ENCODE data around the gene CKB. TPM values are rescaled to one million over a fixed set of nuclear protein-coding genes. Genes with fewer than 3 reads are reported as not detected.

Gene CKB
- total and polyA plus RNA-seq, 9 of the 15 experiments (the other 6 are each of a cell fraction or from before 2014, with no cell fraction given), result 23.9 to 692 (median 132) TPM

- TF ChIP-seq DEAF1 (CRISPR knock-in tag; IDR thresholded peaks at IDR 0.05) (no peak), PTTG1 (tag; IDR thresholded peaks at IDR 0.05; ENCODE audit: low read depth) (no peak), FOS (IDR thresholded peaks at IDR 0.05; ENCODE audit: extremely low read depth, insufficient read length) (no peak), TFAP4 (CRISPR knock-in tag; IDR thresholded peaks at IDR 0.05; ENCODE audit: borderline replicate concordance) (peak; percentile 75), PREB (CRISPR knock-in tag; IDR thresholded peaks at IDR 0.05) (no peak), SLC30A9 (CRISPR knock-in tag; IDR thresholded peaks at IDR 0.05) (no peak), E4F1 (CRISPR knock-in tag; IDR thresholded peaks at IDR 0.05; ENCODE audit: borderline replicate concordance) (no peak), HOXB6 (CRISPR knock-in tag; IDR thresholded peaks at IDR 0.05; ENCODE audit: borderline replicate concordance) (no peak), PHB2 (IDR thresholded peaks at IDR 0.05; ENCODE audit: low read depth) (no peak), CBX1 (IDR thresholded peaks at IDR 0.05; ENCODE audit: low read depth) (no peak), ZBTB2 (IDR thresholded peaks at IDR 0.05) (0 out of 2 replicates have a peak, but pooled peaks have one; percentile 46), HDGF (IDR thresholded peaks at IDR 0.05) (no peak), CREB3L1 (IDR thresholded peaks at IDR 0.05; ENCODE audit: borderline replicate concordance, low read depth) (no peak), SREBF2 (CRISPR knock-in tag; IDR thresholded peaks at IDR 0.05) (no peak), BRF1 (IDR thresholded peaks at IDR 0.05; ENCODE audit: borderline replicate concordance, extremely low read depth, insufficient read length) (no peak), ZNF740 (CRISPR knock-in tag; IDR thresholded peaks at IDR 0.05) (peak; percentile 81; the same call in 1 of the 2 replicates), ZNF740 (tag; IDR thresholded peaks at IDR 0.05) (peak in 1 of 2 experiments; percentile 35; a peak in 1 of 4 replicates)
Measured at GRCh38 chr14:103520657-103521437, 1.8 kb downstream of the CKB start (continued).
